SK-N-SH treated with all-trans-retinoic acid at 6 μM for 48 hours (cell line): ENCODE results near the gene REV3L.

ENCODE experiments used
- ATAC-seq: fragments of 200-7000 bp; cut with Tn5 transposase; 3 replicates; pipeline ENCODE4 v1.9.1; 2020; ENCODE audit warnings: mild to moderate bottlenecking, moderate library complexity
- ARNTL ChIP-seq: fragments of 450-650 bp; formaldehyde crosslinking; IDR thresholded peaks from 2 replicates; pipeline ENCODE4 v1.5.0; 2020; ENCODE audit warnings: low read depth, mild to moderate bottlenecking, moderate library complexity, borderline replicate concordance
- BACH2 ChIP-seq: fragments of 250-450 bp; sonication (Bioruptor Pico); IDR thresholded peaks from 2 replicates; pipeline ENCODE4 v1.9.0; 2021; ENCODE audit warnings: mild to moderate bottlenecking, borderline replicate concordance
- CREB5 ChIP-seq: fragments of 250-450 bp; sonication (Bioruptor Pico); IDR thresholded peaks from 2 replicates; pipeline ENCODE4 v1.5.1; 2020; ENCODE audit warnings: low read depth, mild to moderate bottlenecking, moderate library complexity
- GLIS3 ChIP-seq: fragments of 250-450 bp; sonication (Bioruptor Pico); IDR thresholded peaks from 2 replicates; pipeline ENCODE4 v1.5.0; 2020; ENCODE audit warnings: mild to moderate bottlenecking, moderate library complexity
- ISL1 ChIP-seq: fragments of 250-450 bp; sonication (Bioruptor Pico); IDR thresholded peaks from 2 replicates; pipeline ENCODE4 v2.1.2; 2022; ENCODE audit warnings: mild to moderate bottlenecking, moderate library complexity
- OSR1 ChIP-seq: fragments of 250-450 bp; sonication (Bioruptor Pico); IDR thresholded peaks from 2 replicates; pipeline ENCODE4 v1.8.0; 2022; ENCODE audit warnings: moderate library complexity, mild to moderate bottlenecking, inconsistent platforms
- PATZ1 ChIP-seq: fragments of 250-450 bp; sonication (Bioruptor Pico); IDR thresholded peaks from 2 replicates; pipeline ENCODE4 v1.8.0; 2020; ENCODE audit warnings: mild to moderate bottlenecking, moderate library complexity, borderline replicate concordance
- POU6F1 ChIP-seq: fragments of 250-450 bp; sonication (Bioruptor Pico); IDR thresholded peaks from 2 replicates; pipeline ENCODE4 v1.8.0; 2021; ENCODE audit warnings: low read depth, mild to moderate bottlenecking, moderate library complexity, borderline replicate concordance
- PPARA ChIP-seq: fragments of 250-450 bp; sonication (Bioruptor Pico); IDR thresholded peaks from 2 replicates; pipeline ENCODE4 v1.5.0; 2020; ENCODE audit warnings: mild to moderate bottlenecking, borderline replicate concordance
- RARB ChIP-seq: fragments of 250-450 bp; sonication (Bioruptor Pico); IDR thresholded peaks from 2 replicates; pipeline ENCODE4 v1.8.0; 2021; ENCODE audit warnings: mild to moderate bottlenecking, moderate library complexity
- SNAI2 ChIP-seq: fragments of 250-450 bp; sonication (Bioruptor Pico); IDR thresholded peaks from 2 replicates; pipeline ENCODE4 v1.5.0; 2020; ENCODE audit warnings: mild to moderate bottlenecking, moderate library complexity
- TCF4 ChIP-seq: fragments of 250-450 bp; sonication (Bioruptor Pico); IDR thresholded peaks from 2 replicates; pipeline ENCODE4 v1.8.0; 2021; ENCODE audit warnings: mild to moderate bottlenecking, moderate library complexity, borderline replicate concordance
- TOX ChIP-seq: fragments of 250-450 bp; sonication (Bioruptor Pico); IDR thresholded peaks from 2 replicates; pipeline ENCODE4 v1.8.0; 2021; ENCODE audit warnings: mild to moderate bottlenecking, moderate library complexity, borderline replicate concordance
- TSHZ2 ChIP-seq: fragments of 250-450 bp; sonication (Bioruptor Pico); IDR thresholded peaks from 2 replicates; pipeline ENCODE4 v1.5.0; 2020; ENCODE audit warnings: mild to moderate bottlenecking, moderate library complexity
- ZC3H10 ChIP-seq: fragments of 250-450 bp; sonication (Bioruptor Pico); IDR thresholded peaks from 2 replicates; pipeline ENCODE4 v1.5.1; 2021; ENCODE audit warnings: mild to moderate bottlenecking, moderate library complexity
- ZFP3 ChIP-seq: fragments of 250-450 bp; sonication (Bioruptor Pico); IDR thresholded peaks from 2 replicates; pipeline ENCODE4 v1.5.0; 2020; ENCODE audit warnings: mild to moderate bottlenecking, moderate library complexity
- ZFP30 ChIP-seq: fragments of 450-650 bp; formaldehyde crosslinking; IDR thresholded peaks from 2 replicates; pipeline ENCODE4 v1.5.0; 2022; ENCODE audit warnings: mild to moderate bottlenecking, moderate library complexity
- ZNF565 ChIP-seq: fragments of 450-650 bp; formaldehyde crosslinking; conservative IDR thresholded peaks from 2 replicates; pipeline ENCODE4 v1.5.0; 2020; ENCODE audit warnings: low read depth, mild to moderate bottlenecking, moderate library complexity
- ZNF70 ChIP-seq: fragments of 450-650 bp; formaldehyde crosslinking; IDR thresholded peaks from 2 replicates; pipeline ENCODE4 v1.5.0; 2020; ENCODE audit warnings: mild to moderate bottlenecking, moderate library complexity
- TF ChIP-seq, protein P1 (sequence below): fragments of 250-450 bp; sonication (Bioruptor Pico); IDR thresholded peaks from 2 replicates; pipeline ENCODE4 v1.5.1; 2021; ENCODE audit warnings: mild to moderate bottlenecking, moderate library complexity

REV3L gene

GRCh38 chr6:111427341-111428116 lies 55.5 kb downstream of the REV3L start:
- ATAC-seq, result peak; percentile 86
- TF ChIP-seq TOX (CRISPR knock-in tag) (no peak), CREB5 (CRISPR knock-in tag) (no peak), PATZ1 (CRISPR knock-in tag) (no peak), BACH2 (CRISPR knock-in tag) (no peak), GLIS3 (CRISPR knock-in tag) (no peak), ZC3H10 (CRISPR knock-in tag) (no peak), TCF4 (no peak), ZFP3 (CRISPR knock-in tag) (no peak), ISL1 (CRISPR knock-in tag) (no peak), ARNTL (CRISPR knock-in tag) (no peak)
- TF ChIP-seq, protein P1, sequence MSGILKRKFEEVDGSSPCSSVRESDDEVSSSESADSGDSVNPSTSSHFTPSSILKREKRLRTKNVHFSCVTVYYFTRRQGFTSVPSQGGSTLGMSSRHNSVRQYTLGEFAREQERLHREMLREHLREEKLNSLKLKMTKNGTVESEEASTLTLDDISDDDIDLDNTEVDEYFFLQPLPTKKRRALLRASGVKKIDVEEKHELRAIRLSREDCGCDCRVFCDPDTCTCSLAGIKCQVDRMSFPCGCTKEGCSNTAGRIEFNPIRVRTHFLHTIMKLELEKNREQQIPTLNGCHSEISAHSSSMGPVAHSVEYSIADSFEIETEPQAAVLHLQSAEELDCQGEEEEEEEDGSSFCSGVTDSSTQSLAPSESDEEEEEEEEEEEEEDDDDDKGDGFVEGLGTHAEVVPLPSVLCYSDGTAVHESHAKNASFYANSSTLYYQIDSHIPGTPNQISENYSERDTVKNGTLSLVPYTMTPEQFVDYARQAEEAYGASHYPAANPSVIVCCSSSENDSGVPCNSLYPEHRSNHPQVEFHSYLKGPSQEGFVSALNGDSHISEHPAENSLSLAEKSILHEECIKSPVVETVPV (CRISPR knock-in tag), result no peak

GRCh38 chr6:111423960-111424846 lies 58.8 kb downstream of the REV3L start:
- peak; percentile 85 for TF ChIP-seq ZNF70 (CRISPR knock-in tag)
- no peak for TF ChIP-seq RARB (CRISPR knock-in tag)
- TF ChIP-seq, all 23 proteins: peak for 1
- peak; percentile 65 for ATAC-seq

DNA sequence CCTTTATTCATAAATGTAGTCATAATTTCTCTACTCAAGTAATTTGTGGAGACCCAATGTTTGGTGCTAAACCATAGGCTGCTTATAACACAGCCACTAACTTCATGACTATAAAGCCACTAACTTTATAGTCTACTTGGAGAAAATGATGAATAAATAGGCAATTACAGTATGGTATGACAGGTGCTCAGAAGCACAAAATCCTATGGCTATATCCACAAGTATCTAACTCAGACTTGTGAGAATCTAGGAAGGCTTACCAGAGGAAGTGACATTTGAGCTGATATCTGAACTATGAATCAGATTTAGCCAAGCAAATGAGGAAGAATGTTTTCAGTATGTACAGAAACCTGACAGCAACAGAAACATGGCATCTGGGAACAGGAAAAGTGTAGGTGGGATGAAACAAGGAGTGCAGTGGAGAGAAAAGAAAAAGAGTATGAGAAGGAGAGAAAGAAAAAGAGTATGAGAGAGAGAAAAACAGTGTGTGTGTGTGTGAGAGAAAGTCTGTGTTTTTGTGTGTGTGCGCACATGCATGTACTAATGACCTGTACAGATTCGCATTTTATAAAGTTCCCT lies 59.9 kb downstream of the REV3L start:
- no peak for ATAC-seq
- TF ChIP-seq SNAI2 (CRISPR knock-in tag), result no peak
- no peak for TF ChIP-seq OSR1
- TF ChIP-seq TSHZ2 (CRISPR knock-in tag), result no peak
- TF ChIP-seq ZNF565, result no peak
- no peak for TF ChIP-seq POU6F1 (CRISPR knock-in tag)
- no peak for TF ChIP-seq ARNTL (CRISPR knock-in tag)
- no peak for TF ChIP-seq TOX (CRISPR knock-in tag)
- TF ChIP-seq ZC3H10 (CRISPR knock-in tag), result no peak
- TF ChIP-seq RARB (CRISPR knock-in tag), result no peak
- TF ChIP-seq ZFP3 (CRISPR knock-in tag), result no peak
- TF ChIP-seq GLIS3 (CRISPR knock-in tag), result no peak
- TF ChIP-seq ZFP30 (CRISPR knock-in tag), result no peak
- TF ChIP-seq PATZ1 (CRISPR knock-in tag), result no peak
- TF ChIP-seq ZNF70 (CRISPR knock-in tag), result no peak
- TF ChIP-seq PPARA (CRISPR knock-in tag), result no peak
- no peak for TF ChIP-seq BACH2 (CRISPR knock-in tag)
- TF ChIP-seq, all 23 proteins: peak for 0
